ENCODE data around the gene TTC33.

- TF ChIP-seq ZNF274 (IDR thresholded peaks at IDR 0.05; ENCODE audit: low read depth, low read length) (no peak), SUZ12 (IDR thresholded peaks at IDR 0.05; ENCODE audit: extremely low read depth, insufficient read depth, insufficient read length) (no peak), YY1 (IDR thresholded peaks at IDR 0.05; ENCODE audit: insufficient read depth, insufficient read length) (no peak)
Measured at GRCh38 chr5:40700116-40700782, 55.5 kb downstream of the TTC33 start.

All from NT2/D1 (cell line).